ENCODE measurements around the gene PRKACA.

DNA sequence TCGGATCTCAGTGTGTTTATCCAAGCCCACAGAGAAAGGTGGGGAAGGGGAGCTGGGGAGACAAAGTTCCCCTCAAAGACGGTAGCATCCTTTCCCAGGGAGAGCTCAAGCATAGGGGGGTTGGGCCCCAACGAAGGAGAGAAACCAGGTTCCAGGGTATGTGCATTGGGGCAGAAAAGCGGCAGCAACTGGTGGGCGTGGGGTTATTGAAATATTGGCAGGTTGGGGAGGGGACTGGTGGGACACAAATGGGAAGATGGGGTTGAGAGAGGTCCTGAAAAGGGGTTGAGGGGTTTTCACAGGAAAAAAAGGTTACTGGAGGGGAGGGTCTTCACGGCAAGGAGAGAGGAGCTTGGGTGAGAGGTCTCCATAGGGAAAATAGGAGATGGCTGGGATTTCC, 17.8 kb upstream of the PRKACA start:
- TF ChIP-seq EZH2phosphoT487 (IDR thresholded peaks at IDR 0.05; ENCODE audit: insufficient read depth, low read depth) (no peak), EZH2 (IDR thresholded peaks at IDR 0.05; ENCODE audit: insufficient read depth, poor library complexity, severe bottlenecking) (no peak)

Data from GM23248 (cell line).